ACC112 (cell line): ENCODE data around the gene MDK.
"Not testable (repeated sequence)": the region's sequence is repeated elsewhere in the genome, so short reads cannot be mapped to it uniquely, and the experiment has no call there.

Experiments
- H2AFZ ChIP-seq: fragments of 200-600 bp; sonication (generic); one replicate; pipeline ENCODE4 v1.6.0; 2017; ENCODE audit warnings: antibody characterized with exemption, low read length; ENCODE audit not compliant: unreplicated experiment
- H3K27ac ChIP-seq: fragments of 200-600 bp; sonication (generic); 2 replicates; pipeline ENCODE4 v1.5.1; 2014; ENCODE audit warnings: low read depth, mild to moderate bottlenecking, antibody characterized with exemption, low read length, moderate library complexity
- H3K27me3 ChIP-seq: fragments of 200-600 bp; sonication (generic); 2 replicates; pipeline ENCODE4 v1.6.1; 2014; ENCODE audit warnings: mild to moderate bottlenecking, antibody characterized with exemption, low read length, moderate library complexity, mixed read lengths; ENCODE audit not compliant: insufficient read depth
- H3K36me3 ChIP-seq: fragments of 200-600 bp; sonication (generic); 2 replicates; pipeline ENCODE4 v1.6.1; 2016; ENCODE audit warnings: mild to moderate bottlenecking, antibody characterized with exemption, low read length, moderate library complexity, mixed read lengths; ENCODE audit not compliant: insufficient read depth
- H3K4me1 ChIP-seq: fragments of 200-600 bp; sonication (generic); one replicate; pipeline ENCODE4 v1.6.1; 2016; ENCODE audit warnings: low read length, mixed read lengths; ENCODE audit not compliant: insufficient read depth, unreplicated experiment, control insufficient read depth
- H3K4me3 ChIP-seq: fragments of 200-600 bp; sonication (generic); 2 replicates; pipeline ENCODE4 v1.5.1; 2014; ENCODE audit warnings: mild to moderate bottlenecking, low read depth, low read length
- H3K79me2 ChIP-seq: fragments of 200-600 bp; sonication (generic); one replicate; pipeline ENCODE4 v1.6.0; 2016; ENCODE audit warnings: low read length; ENCODE audit not compliant: control insufficient read depth, unreplicated experiment, insufficient read depth

MDK gene

DNA sequence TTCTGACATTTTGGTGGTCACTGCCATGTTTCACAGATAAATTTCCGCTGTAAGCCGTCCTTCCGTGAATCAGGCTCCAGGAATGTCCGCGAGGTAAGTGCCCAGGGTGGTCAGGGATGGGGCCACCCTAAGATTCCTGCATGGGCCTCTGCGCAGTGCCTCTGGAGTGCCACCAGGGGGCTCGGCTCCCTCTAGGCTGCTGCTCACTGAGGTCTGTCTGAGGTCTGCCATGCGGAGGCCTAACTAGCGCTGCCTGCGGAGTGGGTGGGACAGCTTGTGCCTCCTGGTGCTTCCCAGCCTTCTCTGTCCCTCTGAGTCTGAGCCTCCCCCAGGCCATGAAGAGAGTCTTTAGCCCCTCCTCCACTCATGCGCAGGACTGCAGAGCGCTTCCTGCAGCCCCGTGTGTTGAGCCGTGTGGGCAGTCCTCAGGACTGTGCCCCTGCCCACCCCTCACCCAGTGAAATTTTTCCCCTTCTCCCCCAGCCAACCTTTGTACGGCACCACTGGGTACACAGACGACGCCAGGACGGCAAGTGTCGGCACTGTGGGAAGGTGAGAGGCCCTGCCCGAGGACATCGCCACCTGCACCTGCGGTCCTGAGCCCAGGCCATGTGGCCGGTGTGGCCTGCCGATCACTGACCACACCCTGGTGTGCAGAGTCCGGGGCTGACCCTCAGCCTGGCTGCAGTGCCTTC lies 11.9 kb upstream of the MDK start:
- Histone ChIP-seq H3K4me3 (no peak overlapping the region), H2AFZ (no peak overlapping the region), H3K36me3 (no peaks in the 10 kb centered on the region), H3K79me2 (no peaks in the 10 kb centered on the region), H3K27me3 (no peaks in the 10 kb centered on the region), H3K27ac (no peak overlapping the region), H3K4me1 (no peaks in the 10 kb centered on the region)

DNA sequence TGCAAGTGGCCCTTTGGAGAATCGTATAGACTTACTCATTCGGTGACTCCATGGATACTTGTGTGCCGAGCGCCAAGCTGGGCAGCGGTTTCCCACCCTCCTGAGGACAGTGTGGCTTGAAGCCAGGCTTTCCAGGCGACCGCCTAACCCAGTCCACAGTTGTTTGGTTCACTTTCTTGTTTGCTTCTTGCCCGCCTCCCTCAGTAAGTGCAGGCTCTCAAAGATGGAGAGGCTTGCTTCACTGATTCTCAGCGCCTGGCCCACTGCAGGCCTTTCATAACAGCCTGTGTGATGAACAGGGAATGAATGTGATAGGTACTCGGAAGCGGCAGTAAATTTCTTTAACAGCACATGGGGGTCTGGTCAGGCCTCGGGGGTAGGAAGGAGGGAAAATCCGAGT lies 11.2 kb upstream of the MDK start:
- H3K4me3 ChIP-seq, result no peak overlapping the region
- H3K4me1 ChIP-seq, result no peaks in the 10 kb centered on the region
- H3K27me3 ChIP-seq, result no peaks in the 10 kb centered on the region
- H2AFZ ChIP-seq, result no peak overlapping the region
- H3K79me2 ChIP-seq, result no peaks in the 10 kb centered on the region
- no peak overlapping the region for H3K27ac ChIP-seq
- H3K36me3 ChIP-seq, result no peaks in the 10 kb centered on the region

DNA sequence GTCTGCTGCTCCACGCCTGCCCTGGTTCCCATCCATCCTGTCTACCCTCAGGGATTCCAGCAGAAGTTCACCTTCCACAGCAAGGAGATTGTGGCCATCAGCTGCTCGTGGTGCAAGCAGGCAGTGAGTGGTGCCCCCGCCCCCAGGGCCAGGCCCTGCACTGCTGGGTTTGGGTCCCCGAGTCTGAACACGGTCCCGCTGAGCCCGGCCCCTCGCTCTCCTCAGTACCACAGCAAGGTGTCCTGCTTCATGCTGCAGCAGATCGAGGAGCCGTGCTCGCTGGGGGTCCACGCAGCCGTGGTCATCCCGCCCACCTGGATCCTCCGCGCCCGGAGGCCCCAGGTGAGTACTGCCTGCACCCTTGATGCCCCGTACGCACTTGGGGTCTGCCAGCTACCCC lies 10.2 kb upstream of the MDK start:
- H3K79me2 ChIP-seq, H3K4me3 ChIP-seq, H3K27me3 ChIP-seq, H2AFZ ChIP-seq, H3K36me3 ChIP-seq, H3K27ac ChIP-seq, H3K4me1 ChIP-seq: not testable (repeated sequence)

DNA sequence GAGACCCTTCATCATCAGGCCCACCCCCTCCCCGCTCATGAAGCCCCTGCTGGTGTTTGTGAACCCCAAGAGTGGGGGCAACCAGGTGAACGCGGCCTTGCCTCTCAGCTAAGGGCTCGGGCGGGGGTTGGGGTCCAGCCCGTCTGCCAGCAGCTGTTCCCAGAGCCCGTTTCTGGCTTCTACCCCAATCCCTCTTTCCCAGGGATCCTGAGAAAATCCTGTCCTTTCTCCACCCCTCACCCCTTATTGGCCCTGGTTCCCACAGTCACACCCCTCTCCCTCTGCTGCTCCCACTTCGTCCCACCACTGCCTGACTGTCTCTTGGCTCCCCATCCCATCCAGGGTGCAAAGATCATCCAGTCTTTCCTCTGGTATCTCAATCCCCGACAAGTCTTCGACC lies 9.4 kb upstream of the MDK start:
- H3K4me1 ChIP-seq, result no peaks in the 10 kb centered on the region
- no peak overlapping the region for H3K4me3 ChIP-seq
- H3K79me2 ChIP-seq, result no peaks in the 10 kb centered on the region
- no peak overlapping the region for H2AFZ ChIP-seq
- H3K27ac ChIP-seq, result no peak overlapping the region
- no peaks in the 10 kb centered on the region for H3K27me3 ChIP-seq
- no peaks in the 10 kb centered on the region for H3K36me3 ChIP-seq

DNA sequence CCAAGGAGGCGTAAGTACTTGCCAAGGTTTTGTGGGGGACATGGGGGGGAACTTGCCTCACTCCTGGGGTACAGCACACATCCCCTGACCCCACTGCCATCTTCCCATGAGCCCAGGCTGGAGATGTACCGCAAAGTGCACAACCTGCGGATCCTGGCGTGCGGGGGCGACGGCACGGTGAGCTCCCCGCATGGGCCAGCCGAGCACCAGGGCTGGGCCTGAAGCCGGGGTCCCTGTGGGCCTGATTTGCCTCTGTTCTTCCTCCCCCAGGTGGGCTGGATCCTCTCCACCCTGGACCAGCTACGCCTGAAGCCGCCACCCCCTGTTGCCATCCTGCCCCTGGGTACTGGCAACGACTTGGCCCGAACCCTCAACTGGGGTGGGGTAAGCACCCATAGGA lies 9.0 kb upstream of the MDK start:
- not testable (repeated sequence) for H3K79me2 ChIP-seq, H2AFZ ChIP-seq, H3K4me1 ChIP-seq, H3K36me3 ChIP-seq, H3K27ac ChIP-seq, H3K4me3 ChIP-seq, H3K27me3 ChIP-seq

DNA sequence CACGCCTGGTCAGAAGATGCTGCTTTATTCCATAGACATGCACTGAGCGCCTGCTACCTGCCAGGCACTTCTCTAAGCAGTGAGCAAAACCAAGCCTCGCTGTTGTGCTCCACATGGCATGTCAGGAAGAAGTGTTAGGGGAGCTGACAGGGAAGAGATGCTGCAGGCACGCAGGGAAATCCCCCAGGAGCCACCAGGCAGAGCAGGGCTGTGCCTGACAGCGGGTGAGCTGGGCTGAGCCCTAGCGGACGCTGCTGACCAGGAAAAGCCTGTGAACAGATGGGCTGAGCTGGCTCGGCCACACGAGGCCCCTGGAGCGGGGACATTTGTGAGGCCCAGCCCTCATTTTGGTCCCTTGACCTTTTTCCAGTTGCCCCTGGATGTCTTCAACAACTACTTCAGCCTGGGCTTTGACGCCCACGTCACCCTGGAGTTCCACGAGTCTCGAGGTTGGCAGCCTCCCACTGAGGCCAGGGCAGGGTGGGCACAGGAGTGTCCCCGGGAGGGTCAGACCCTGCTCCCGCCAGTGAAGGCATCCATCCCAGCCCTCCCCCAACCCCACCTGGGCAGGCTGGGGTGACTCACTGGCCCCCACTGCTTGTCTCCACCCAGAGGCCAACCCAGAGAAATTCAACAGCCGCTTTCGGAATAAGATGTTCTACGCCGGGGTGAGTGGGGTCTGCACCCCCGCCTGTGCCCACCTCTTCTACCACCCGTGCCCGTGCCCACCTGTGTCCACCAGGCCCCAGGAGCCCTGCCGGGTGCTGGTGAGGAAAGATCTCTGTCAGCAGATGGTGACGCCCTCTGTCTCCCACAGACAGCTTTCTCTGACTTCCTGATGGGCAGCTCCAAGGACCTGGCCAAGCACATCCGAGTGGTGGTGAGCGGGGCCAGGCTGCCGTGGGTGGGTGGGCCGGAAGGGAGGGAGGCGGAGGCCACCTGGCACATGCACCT lies 7.4 kb upstream of the MDK start:
- Histone ChIP-seq H3K79me2 (no peaks in the 10 kb centered on the region), H3K27me3 (no peaks in the 10 kb centered on the region), H2AFZ (no peak overlapping the region), H3K36me3 (no peaks in the 10 kb centered on the region), H3K4me3 (no peak overlapping the region), H3K27ac (no peak overlapping the region), H3K4me1 (no peaks in the 10 kb centered on the region)

DNA sequence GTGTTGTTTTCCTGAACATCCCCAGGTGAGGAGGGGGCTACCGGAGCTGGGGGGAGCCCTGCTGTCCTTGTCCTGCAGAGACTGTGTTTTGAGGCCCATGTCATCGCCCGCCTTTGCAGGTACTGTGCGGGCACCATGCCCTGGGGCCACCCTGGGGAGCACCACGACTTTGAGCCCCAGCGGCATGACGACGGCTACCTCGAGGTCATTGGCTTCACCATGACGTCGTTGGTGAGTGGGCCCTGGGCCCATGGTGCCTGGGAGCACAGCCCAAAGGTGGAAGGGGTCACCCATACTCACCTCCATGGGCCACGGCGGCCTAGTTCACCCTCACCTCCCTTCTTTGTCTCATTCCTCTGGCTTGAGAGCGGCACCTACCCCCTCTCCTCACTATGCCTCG lies 6.7 kb upstream of the MDK start:
- Histone ChIP-seq H3K27me3 (no peaks in the 10 kb centered on the region), H3K4me3 (no peak overlapping the region), H3K79me2 (no peaks in the 10 kb centered on the region), H2AFZ (no peak overlapping the region), H3K4me1 (no peaks in the 10 kb centered on the region), H3K27ac (no peak overlapping the region), H3K36me3 (no peaks in the 10 kb centered on the region)

DNA sequence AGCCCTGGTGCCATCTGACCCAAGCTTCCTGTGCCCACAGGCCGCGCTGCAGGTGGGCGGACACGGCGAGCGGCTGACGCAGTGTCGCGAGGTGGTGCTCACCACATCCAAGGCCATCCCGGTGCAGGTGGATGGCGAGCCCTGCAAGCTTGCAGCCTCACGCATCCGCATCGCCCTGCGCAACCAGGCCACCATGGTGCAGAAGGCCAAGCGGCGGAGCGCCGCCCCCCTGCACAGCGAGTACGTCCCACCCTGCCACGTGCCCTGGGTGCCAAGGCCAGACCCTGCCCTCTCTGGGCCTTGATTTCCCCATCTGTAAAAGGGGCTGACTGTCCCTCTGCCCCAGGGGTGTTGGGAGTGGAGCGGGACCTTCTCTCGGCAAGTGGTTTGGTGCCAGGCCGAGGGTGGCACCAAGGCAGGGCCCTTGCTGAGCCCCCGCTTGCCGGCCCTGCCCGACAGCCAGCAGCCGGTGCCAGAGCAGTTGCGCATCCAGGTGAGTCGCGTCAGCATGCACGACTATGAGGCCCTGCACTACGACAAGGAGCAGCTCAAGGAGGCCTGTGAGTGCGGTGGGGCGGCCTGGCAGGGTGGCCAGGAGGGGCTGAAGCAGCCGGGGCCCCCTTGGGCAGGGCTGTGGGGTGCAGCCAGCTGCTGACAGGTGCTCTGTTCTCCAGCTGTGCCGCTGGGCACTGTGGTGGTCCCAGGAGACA lies 5.9 kb upstream of the MDK start:
- H3K79me2 ChIP-seq, result no peaks in the 10 kb centered on the region
- no peaks in the 10 kb centered on the region for H3K27me3 ChIP-seq
- no peaks in the 10 kb centered on the region for H3K36me3 ChIP-seq
- H2AFZ ChIP-seq, result no peak overlapping the region
- H3K4me1 ChIP-seq, result no peaks in the 10 kb centered on the region
- no peak overlapping the region for H3K27ac ChIP-seq
- no peak overlapping the region for H3K4me3 ChIP-seq

DNA sequence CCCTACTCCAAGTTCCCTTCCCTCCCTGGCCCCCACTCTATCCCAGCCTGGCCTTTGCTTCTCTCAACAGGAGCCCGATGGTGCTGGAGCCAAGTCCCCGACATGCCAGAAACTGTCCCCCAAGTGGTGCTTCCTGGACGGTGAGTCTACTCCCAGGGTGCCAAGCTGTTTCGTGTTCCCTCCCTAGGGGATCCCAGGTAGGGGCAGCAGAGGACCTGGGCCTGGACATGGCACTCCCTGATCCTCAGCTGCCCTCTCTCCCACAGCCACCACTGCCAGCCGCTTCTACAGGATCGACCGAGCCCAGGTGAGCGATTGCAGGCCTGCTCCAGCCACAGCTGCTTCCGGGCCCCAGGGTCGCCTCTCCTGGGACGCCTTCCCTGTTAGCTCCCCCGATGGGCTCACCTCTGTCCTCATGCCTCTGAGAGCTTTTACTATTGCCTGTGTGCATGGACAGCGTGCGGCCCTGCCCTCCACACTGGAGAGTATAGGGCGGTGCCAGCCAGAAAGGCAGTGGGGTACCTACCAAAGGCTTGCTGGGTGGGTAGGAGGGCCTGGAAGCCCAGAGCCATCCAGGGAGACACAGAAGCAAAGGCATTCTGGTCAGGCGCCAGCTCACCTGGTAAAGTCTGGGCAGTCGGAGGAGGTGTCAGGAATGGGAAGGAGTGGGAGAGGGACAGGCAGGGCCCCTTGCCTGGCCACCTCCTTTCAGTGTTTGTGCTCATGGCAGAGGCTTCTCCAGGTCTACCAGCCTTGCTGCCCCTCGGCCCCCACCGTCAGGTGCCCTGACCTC lies 5.0 kb upstream of the MDK start:
- Histone ChIP-seq H3K4me3 (no peak overlapping the region), H2AFZ (no peak overlapping the region), H3K36me3 (no peaks in the 10 kb centered on the region), H3K79me2 (no peaks in the 10 kb centered on the region), H3K4me1 (no peaks in the 10 kb centered on the region), H3K27ac (no peak overlapping the region), H3K27me3 (no peaks in the 10 kb centered on the region)

DNA sequence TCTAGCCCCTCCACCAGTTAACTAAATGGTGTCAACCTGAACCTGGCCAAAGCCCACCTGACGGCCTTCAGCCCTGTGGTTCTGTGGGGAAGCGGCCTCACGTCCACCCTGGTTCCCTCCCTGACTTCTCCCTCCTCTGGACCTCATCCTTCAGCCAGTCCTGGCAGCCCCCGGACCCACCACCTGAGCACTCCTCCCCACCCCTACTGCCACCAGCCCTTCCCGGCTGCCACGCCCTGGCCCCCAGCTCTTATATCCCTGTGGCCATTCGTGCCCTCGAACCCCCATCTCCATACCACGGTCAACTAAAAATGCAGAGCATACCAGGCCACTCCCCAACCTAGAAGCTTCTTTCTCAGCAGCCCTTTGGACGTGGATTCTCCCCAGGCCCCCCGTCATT lies 4.2 kb upstream of the MDK start:
- no peaks in the 10 kb centered on the region for H3K79me2 ChIP-seq
- H3K4me1 ChIP-seq, result no peaks in the 10 kb centered on the region
- H3K27me3 ChIP-seq, result no peaks in the 10 kb centered on the region
- no peak overlapping the region for H2AFZ ChIP-seq
- H3K27ac ChIP-seq, result no peak overlapping the region
- no peaks in the 10 kb centered on the region for H3K36me3 ChIP-seq
- H3K4me3 ChIP-seq, result no peak overlapping the region
